ENCODE measurements around the gene SLC8A2. TPM values are rescaled to one million over a fixed set of nuclear protein-coding genes. Genes with fewer than 3 reads are reported as not detected.

Gene SLC8A2
- total RNA-seq, 1 donor from 2014 or later: 0.30 TPM

DNA sequence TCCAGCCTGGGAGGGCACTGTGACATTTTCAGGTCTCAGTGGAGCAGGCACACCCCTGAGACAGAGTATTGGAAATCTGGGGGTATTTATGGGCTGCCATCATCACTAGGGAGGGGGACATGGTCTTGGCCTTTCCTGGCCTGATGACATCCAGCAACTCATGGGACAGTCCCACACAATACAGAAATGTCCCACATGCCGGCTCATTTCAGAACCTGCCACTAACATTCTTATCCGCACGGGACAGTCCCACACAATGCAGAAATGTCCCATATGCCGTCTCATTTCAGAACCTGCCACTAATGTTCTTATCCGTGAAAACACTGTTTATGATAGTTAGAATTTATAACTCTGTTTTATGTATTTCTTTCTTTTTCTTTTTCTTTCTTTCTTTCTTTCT is 9.8 kb downstream of the SLC8A2 start:
- Histone ChIP-seq H3K27ac (replicated peaks) (no peak overlapping the region), H3K9me3 (replicated peaks) (no peaks in the 10 kb centered on the region), H3K4me3 (no peak overlapping the region), H3K36me3 (no peaks in the 10 kb centered on the region), H3K27me3 (ENCODE audit: low read depth) (peaks cover 98% of the 10 kb centered on the region), H3K4me1 (peaks cover 6% of the 10 kb centered on the region)
- no peak for DNase-seq
- TF ChIP-seq, protein P1, sequence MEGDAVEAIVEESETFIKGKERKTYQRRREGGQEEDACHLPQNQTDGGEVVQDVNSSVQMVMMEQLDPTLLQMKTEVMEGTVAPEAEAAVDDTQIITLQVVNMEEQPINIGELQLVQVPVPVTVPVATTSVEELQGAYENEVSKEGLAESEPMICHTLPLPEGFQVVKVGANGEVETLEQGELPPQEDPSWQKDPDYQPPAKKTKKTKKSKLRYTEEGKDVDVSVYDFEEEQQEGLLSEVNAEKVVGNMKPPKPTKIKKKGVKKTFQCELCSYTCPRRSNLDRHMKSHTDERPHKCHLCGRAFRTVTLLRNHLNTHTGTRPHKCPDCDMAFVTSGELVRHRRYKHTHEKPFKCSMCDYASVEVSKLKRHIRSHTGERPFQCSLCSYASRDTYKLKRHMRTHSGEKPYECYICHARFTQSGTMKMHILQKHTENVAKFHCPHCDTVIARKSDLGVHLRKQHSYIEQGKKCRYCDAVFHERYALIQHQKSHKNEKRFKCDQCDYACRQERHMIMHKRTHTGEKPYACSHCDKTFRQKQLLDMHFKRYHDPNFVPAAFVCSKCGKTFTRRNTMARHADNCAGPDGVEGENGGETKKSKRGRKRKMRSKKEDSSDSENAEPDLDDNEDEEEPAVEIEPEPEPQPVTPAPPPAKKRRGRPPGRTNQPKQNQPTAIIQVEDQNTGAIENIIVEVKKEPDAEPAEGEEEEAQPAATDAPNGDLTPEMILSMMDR (IDR thresholded peaks at IDR 0.05; ENCODE audit: borderline replicate concordance): no peak
- intact Hi-C loops (cut with micrococcal nuclease): no loop called here

DNA sequence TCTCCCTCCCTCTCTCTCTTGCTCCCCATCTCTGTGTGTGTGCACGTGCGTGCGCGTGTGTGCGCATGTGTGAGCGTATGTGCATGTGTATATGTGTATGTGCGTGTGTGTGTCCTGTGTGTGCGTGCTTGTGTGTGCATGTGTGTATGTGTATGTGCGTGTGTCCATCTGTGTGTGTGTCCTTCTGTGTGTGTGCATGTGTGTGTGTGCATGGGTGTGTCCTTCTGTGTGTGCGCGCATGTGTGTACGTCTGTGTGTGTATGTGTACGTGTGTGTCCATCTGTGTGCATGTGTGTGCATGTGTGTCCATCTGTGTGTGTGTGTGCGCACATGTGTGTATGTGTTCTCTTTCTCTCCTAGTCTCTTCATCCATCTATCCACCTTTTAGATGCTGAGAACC is 12.2 kb downstream of the SLC8A2 start:
- Histone ChIP-seq H3K4me1 (peaks cover 6% of the 10 kb centered on the region), H3K36me3 (no peaks in the 10 kb centered on the region), H3K27ac (replicated peaks) (no peak overlapping the region), H3K4me3 (no peak overlapping the region), H3K27me3 (ENCODE audit: low read depth) (peaks cover 98% of the 10 kb centered on the region), H3K9me3 (replicated peaks) (peaks cover 17% of the 10 kb centered on the region)
- TF ChIP-seq, protein P1 (IDR thresholded peaks at IDR 0.05; ENCODE audit: borderline replicate concordance): no peak
- intact Hi-C loops (cut with micrococcal nuclease): no loop called here
- DNase-seq: no peak

DNA sequence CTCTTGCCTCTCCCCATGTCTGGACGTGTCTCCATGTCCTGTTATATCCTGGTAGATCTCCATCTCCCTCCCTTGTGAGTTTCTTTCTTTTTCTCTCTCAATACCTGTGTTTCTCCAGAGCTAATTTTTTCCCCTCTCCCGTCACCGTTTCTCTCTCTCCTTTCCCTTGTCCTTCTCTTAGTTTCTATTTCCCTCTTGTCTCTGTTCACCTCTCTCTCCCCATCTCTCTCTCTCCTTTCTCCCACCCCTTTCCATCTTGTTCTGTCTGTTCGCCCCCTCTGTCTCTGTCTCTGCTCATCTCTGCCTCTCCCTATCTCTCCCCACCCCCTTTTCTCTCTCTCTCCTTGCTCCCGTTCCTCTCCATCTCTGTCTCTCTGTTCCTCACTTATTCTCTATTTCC is 13.0 kb downstream of the SLC8A2 start:
- intact Hi-C loops (cut with micrococcal nuclease): no loop called here
- H3K27ac ChIP-seq (replicated peaks): no peak overlapping the region
- peaks cover 6% of the 10 kb centered on the region for H3K4me1 ChIP-seq
- peaks cover 98% of the 10 kb centered on the region for H3K27me3 ChIP-seq (ENCODE audit: low read depth)
- H3K9me3 ChIP-seq (replicated peaks): peaks cover 17% of the 10 kb centered on the region
- TF ChIP-seq, protein P1 (IDR thresholded peaks at IDR 0.05; ENCODE audit: borderline replicate concordance): no peak
- H3K36me3 ChIP-seq: no peaks in the 10 kb centered on the region
- no peak overlapping the region for H3K4me3 ChIP-seq
- no peak for DNase-seq

DNA sequence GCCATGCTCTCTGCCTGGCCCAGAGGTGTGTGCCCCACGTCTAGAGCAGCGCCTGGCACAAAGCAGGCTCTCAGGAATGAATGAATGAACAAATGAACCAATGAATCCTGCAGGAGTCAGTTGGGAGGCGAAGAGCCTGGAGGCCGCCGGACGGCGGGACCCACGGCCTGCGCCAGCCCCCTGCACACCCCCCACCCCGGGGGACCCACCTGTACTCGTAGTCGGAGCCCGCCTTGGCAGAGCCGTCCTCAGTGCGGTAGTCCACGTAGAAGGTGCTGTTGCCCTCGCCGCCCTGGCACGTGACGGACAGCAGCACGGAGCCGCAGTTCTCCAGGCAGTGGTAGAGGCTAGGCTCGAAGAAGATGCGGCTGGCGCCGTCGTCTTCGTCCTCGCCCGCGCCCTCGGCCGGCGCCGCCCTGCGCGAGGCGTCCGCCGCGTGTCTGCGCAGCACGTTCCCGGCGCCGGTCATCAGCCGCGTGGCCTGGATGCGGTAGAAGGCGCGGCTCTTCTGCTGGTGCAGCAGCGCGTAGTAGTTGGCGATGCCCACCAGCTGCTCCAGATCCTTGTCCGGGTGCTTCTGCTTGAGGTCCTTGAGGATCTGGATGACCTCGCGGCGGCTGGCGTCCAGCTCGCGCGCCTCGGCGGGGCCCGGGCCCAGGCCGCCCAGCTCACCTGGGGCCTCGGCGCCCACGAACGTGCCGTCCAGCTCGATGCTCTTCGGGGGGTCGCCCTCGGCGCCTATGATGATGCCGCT is 14.8 kb downstream of the SLC8A2 start:
- no peak for DNase-seq
- H3K27me3 ChIP-seq (ENCODE audit: low read depth): peaks cover 95% of the 10 kb centered on the region
- intact Hi-C loops (cut with micrococcal nuclease): no loop called here
- H3K27ac ChIP-seq (replicated peaks): no peak overlapping the region
- no peaks in the 10 kb centered on the region for H3K36me3 ChIP-seq
- TF ChIP-seq, protein P1 (IDR thresholded peaks at IDR 0.05; ENCODE audit: borderline replicate concordance): no peak
- H3K4me3 ChIP-seq: peak overlapping the region; percentile 14
- H3K9me3 ChIP-seq (replicated peaks): peaks cover 17% of the 10 kb centered on the region
- H3K4me1 ChIP-seq: peaks cover 6% of the 10 kb centered on the region

DNA sequence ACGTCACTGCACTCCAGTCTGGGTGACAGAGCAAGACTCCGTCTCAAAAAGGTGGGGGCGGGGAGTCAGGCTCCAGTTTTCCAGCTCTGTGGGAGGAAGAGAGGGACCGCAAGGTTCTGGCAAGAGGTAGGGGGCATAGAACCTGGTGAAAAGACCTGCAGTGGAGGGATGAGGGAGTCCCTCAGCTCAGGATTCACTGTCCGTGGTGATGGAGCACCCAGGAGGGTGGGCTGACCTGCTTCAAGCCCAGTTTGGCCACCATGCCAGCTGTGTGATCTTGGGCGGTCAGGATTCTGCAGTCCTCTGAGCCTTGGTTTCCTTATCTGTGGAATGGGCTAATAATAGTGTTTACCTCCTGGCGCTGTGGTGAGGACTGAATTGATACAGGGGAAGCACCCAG is 21.2 kb downstream of the SLC8A2 start:
- H3K36me3 ChIP-seq: no peaks in the 10 kb centered on the region
- no peak overlapping the region for H3K4me3 ChIP-seq
- H3K9me3 ChIP-seq (replicated peaks): peaks cover 8% of the 10 kb centered on the region
- peaks cover 9% of the 10 kb centered on the region for H3K4me1 ChIP-seq
- no peak overlapping the region for H3K27ac ChIP-seq (replicated peaks)
- no peak for DNase-seq
- TF ChIP-seq, protein P1 (IDR thresholded peaks at IDR 0.05; ENCODE audit: borderline replicate concordance): no peak
- intact Hi-C loops (cut with micrococcal nuclease): no loop called here
- peaks cover 93% of the 10 kb centered on the region for H3K27me3 ChIP-seq (ENCODE audit: low read depth)
